ENCODE data around the gene SREBF2.

GRCh38 chr22:41820447-41820846, 12.5 kb upstream of the SREBF2 start:
- TF ChIP-seq ZNF710 (CRISPR knock-in tag; IDR thresholded peaks at IDR 0.05; ENCODE audit: borderline replicate concordance) = no peak
- no peak for TF ChIP-seq STAG1 (CRISPR knock-in tag; IDR thresholded peaks at IDR 0.05)
- no peak for TF ChIP-seq SRY (CRISPR knock-in tag; IDR thresholded peaks at IDR 0.05)
- TF ChIP-seq, protein P1, sequence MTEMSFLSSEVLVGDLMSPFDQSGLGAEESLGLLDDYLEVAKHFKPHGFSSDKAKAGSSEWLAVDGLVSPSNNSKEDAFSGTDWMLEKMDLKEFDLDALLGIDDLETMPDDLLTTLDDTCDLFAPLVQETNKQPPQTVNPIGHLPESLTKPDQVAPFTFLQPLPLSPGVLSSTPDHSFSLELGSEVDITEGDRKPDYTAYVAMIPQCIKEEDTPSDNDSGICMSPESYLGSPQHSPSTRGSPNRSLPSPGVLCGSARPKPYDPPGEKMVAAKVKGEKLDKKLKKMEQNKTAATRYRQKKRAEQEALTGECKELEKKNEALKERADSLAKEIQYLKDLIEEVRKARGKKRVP (CRISPR knock-in tag; IDR thresholded peaks at IDR 0.05) = no peak

All from HepG2 (cell line).